Measurements from ENCODE around the gene ULK2. TPM values are rescaled to one million over a fixed set of nuclear protein-coding genes. Genes with fewer than 3 reads are reported as not detected.

ULK2 gene
- 22.9 and 42.2 TPM in 2 replicates for total RNA-seq

GRCh38 chr17:19867329-19868078 is at the start of gene ULK2:
TSS of gene ULK2 (minus strand) at chr17:19867936. CDS start at chr17:19867417, 519 bp downstream.

GRCh38 chr17:19747829-19748806 is 119.6 kb downstream of the ULK2 start, which contains the start of gene ALDH3A1:
TSS of gene ALDH3A1 (minus strand) at chr17:19748298. CDS start at chr17:19745129, 3,169 bp downstream.

Other genes with a start within 250 kb of the ULK2 start
- gene ALDH3A2, start 219.2 kb downstream of the ULK2 start, total RNA-seq = 41.5 and 55.3 TPM in 2 replicates
- gene SLC47A2, start 151.4 kb downstream of the ULK2 start, total RNA-seq = not detected in 2 replicates
- gene ALDH3A1, start 119.6 kb downstream of the ULK2 start, total RNA-seq = 0.09 and 0.33 TPM in 2 replicates
- gene AKAP10, start 109.9 kb upstream of the ULK2 start, total RNA-seq = 14.5 and 19.0 TPM in 2 replicates
- 0.43 and 0.60 TPM in 2 replicates for gene SPECC1, start 141.4 kb upstream of the ULK2 start, total RNA-seq

Measured in dermis lymphatic vessel endothelial cell (primary cell).